ENCODE results near the gene LMF1. TPM values are rescaled to one million over a fixed set of nuclear protein-coding genes. Genes with fewer than 3 reads are reported as not detected.

The LMF1 gene
- total RNA-seq, 1 donor from 2014 or later = 36.1 TPM

GRCh38 chr16:1014771-1015495 lies 44.1 kb upstream of the LMF1 start:
- H3K9me3 Mint-ChIP-seq = no peaks in the 10 kb centered on the region
- no peaks in the 10 kb centered on the region for H3K36me3 Mint-ChIP-seq (ENCODE audit: low read depth)
- no peak for ATAC-seq (ENCODE audit: low read depth)
- H3K27ac Mint-ChIP-seq = no peak overlapping the region
- no peak overlapping the region for H3K4me3 Mint-ChIP-seq
- POLR2A ChIA-PET = no interaction called here
- TF ChIP-seq CTCF (IDR thresholded peaks at IDR 0.05) = no peak
- no peaks in the 10 kb centered on the region for H3K4me1 Mint-ChIP-seq
- peaks cover 7% of the 10 kb centered on the region for H3K27me3 Mint-ChIP-seq
- DNase-seq = no peak
- intact Hi-C loops (cut with micrococcal nuclease) = no loop called here
- CTCF ChIA-PET = no interaction called here

GRCh38 chr16:1014221-1014620 lies 43.4 kb upstream of the LMF1 start:
- ATAC-seq (ENCODE audit: low read depth) (no peak), DNase-seq (no peak)
- ChIA-PET CTCF (no interaction called here), POLR2A (no interaction called here)
- Mint-ChIP-seq H3K27ac (no peak overlapping the region), H3K27me3 (peaks cover 7% of the 10 kb centered on the region), H3K36me3 (ENCODE audit: low read depth) (no peaks in the 10 kb centered on the region), H3K9me3 (no peaks in the 10 kb centered on the region), H3K4me1 (no peaks in the 10 kb centered on the region), H3K4me3 (no peak overlapping the region)
- intact Hi-C loops (cut with micrococcal nuclease) = no loop called here
- no peak for TF ChIP-seq CTCF (IDR thresholded peaks at IDR 0.05)

GRCh38 chr16:1013593-1013900 lies 42.8 kb upstream of the LMF1 start:
- ChIA-PET POLR2A (no interaction called here), CTCF (no interaction called here)
- TF ChIP-seq CTCF (IDR thresholded peaks at IDR 0.05) = no peak
- H3K36me3 Mint-ChIP-seq (ENCODE audit: low read depth) = no peaks in the 10 kb centered on the region
- no peaks in the 10 kb centered on the region for H3K9me3 Mint-ChIP-seq
- no peak for DNase-seq
- no peak overlapping the region for H3K27ac Mint-ChIP-seq
- no peaks in the 10 kb centered on the region for H3K4me1 Mint-ChIP-seq
- ATAC-seq (ENCODE audit: low read depth) = no peak
- intact Hi-C loops (cut with micrococcal nuclease) = no loop called here
- peaks cover 7% of the 10 kb centered on the region for H3K27me3 Mint-ChIP-seq
- H3K4me3 Mint-ChIP-seq = no peak overlapping the region

GRCh38 chr16:1012722-1013592 lies 42.2 kb upstream of the LMF1 start:
- ATAC-seq (ENCODE audit: low read depth) (no peak), DNase-seq (no peak)
- no peak for TF ChIP-seq CTCF (IDR thresholded peaks at IDR 0.05)
- Mint-ChIP-seq H3K27ac (no peak overlapping the region), H3K36me3 (ENCODE audit: low read depth) (no peaks in the 10 kb centered on the region), H3K27me3 (peaks cover 9% of the 10 kb centered on the region), H3K9me3 (no peaks in the 10 kb centered on the region), H3K4me3 (no peak overlapping the region), H3K4me1 (no peaks in the 10 kb centered on the region)
- POLR2A ChIA-PET = no interaction called here
- CTCF ChIA-PET = no interaction called here
- intact Hi-C loops (cut with micrococcal nuclease) = no loop called here

GRCh38 chr16:1012135-1012534 lies 41.4 kb upstream of the LMF1 start:
- no peaks in the 10 kb centered on the region for H3K36me3 Mint-ChIP-seq (ENCODE audit: low read depth)
- H3K27ac Mint-ChIP-seq = no peak overlapping the region
- intact Hi-C loops (cut with micrococcal nuclease) = no loop called here
- H3K9me3 Mint-ChIP-seq = no peaks in the 10 kb centered on the region
- ChIA-PET POLR2A (no interaction called here), CTCF (no interaction called here)
- DNase-seq (no peak), ATAC-seq (ENCODE audit: low read depth) (no peak)
- no peak overlapping the region for H3K4me3 Mint-ChIP-seq
- no peak for TF ChIP-seq CTCF (IDR thresholded peaks at IDR 0.05)
- no peaks in the 10 kb centered on the region for H3K4me1 Mint-ChIP-seq
- H3K27me3 Mint-ChIP-seq = peaks cover 9% of the 10 kb centered on the region
